Progenitor cell of endocrine pancreas (in vitro differentiated cells): ENCODE results near the gene SLC38A10. TPM values are rescaled to one million over a fixed set of nuclear protein-coding genes. Genes with fewer than 3 reads are reported as not detected.

Experiments
- DNase-seq: peaks from one replicate; pipeline ENCODE4 v3.0.0; 2021; ENCODE audit warnings: low spot score; ENCODE audit not compliant: unreplicated experiment
- H3K27ac Mint-ChIP-seq: 2 replicates; pipeline ENCODE4 v1.8.0; 2021; ENCODE audit warnings: mild to moderate bottlenecking, moderate library complexity, mixed read lengths
- H3K27me3 Mint-ChIP-seq: 2 replicates; pipeline ENCODE4 v1.8.0; 2021; ENCODE audit warnings: mixed read lengths
- H3K36me3 Mint-ChIP-seq: 2 replicates; pipeline ENCODE4 v1.8.0; 2022; ENCODE audit warnings: mixed read lengths; ENCODE audit not compliant: insufficient read depth
- H3K4me1 Mint-ChIP-seq: 2 replicates; pipeline ENCODE4 v1.8.0; 2021; ENCODE audit warnings: low read depth, mixed read lengths
- H3K4me3 Mint-ChIP-seq: 2 replicates; pipeline ENCODE4 v1.8.0; 2021; ENCODE audit warnings: low read depth, mild to moderate bottlenecking, moderate library complexity, mixed read lengths
- H3K9me3 Mint-ChIP-seq: 2 replicates; pipeline ENCODE4 v1.8.0; 2021; ENCODE audit warnings: low read depth, mixed read lengths
- CTCF ChIP-seq: fragments of 200-600 bp; sonication (generic); IDR thresholded peaks from one replicate; pipeline ENCODE4 v1.5.0; 2021; ENCODE audit warnings: antibody characterized with exemption, mild to moderate bottlenecking; ENCODE audit not compliant: unreplicated experiment
- total RNA-seq: library from RNA; stranded (reverse); gene quantifications from 2 replicates; pipeline ENCODE4 v1.2.1, GENCODE V29; 2021

SLC38A10 gene
- total RNA-seq, 1 donor from 2014 or later = 130 TPM

DNA sequence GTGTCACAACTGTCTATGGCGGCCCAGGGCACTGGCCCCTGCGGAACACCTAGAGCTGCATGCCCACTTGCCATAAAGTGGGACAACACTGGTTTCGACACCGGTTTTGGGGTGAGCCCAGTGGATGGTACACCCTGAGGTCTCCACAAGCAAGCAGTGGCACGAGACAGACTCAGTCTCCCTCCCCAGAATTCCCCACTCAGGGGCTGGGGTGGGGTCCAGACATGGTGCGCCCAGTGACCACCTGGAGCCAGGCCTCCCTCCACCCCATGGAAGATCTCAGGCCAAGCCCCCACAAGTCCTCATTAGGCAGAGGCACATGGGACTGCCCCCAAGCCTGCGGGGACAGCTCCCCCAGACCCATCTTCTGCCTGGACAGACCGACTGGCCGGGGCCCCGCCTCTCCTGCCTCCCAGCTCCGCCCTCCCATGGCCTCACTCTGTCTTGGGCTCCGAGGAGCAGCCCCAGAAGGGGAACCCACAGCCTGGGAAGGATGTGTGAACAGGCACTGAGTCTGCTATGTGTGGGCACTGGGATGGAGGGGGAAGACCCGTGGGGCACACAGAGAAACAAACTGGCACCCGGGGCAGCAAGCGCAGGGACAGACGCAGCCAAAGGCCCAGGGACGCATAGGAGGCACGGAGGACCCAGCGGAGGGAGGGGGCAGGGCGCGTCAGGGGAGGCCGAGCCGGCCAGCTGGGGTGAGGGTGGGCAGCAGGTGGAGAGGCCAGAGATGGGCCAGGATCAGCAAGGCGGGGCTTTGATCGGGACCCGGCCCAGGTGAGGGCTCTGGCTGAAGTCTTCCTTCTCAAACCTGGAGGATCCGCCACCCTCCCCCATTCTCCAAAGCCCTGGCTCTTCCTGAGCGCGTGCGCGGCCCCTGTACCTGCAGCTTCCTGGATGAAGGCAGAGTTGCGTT is 59.0 kb downstream of the SLC38A10 start:
- no peaks in the 10 kb centered on the region for H3K27me3 Mint-ChIP-seq
- TF ChIP-seq CTCF = no peak
- H3K27ac Mint-ChIP-seq = no peak overlapping the region
- H3K9me3 Mint-ChIP-seq = no peaks in the 10 kb centered on the region
- peaks cover 5% of the 10 kb centered on the region for H3K36me3 Mint-ChIP-seq
- DNase-seq = no peak
- H3K4me3 Mint-ChIP-seq = no peak overlapping the region
- peaks cover 12% of the 10 kb centered on the region for H3K4me1 Mint-ChIP-seq

DNA sequence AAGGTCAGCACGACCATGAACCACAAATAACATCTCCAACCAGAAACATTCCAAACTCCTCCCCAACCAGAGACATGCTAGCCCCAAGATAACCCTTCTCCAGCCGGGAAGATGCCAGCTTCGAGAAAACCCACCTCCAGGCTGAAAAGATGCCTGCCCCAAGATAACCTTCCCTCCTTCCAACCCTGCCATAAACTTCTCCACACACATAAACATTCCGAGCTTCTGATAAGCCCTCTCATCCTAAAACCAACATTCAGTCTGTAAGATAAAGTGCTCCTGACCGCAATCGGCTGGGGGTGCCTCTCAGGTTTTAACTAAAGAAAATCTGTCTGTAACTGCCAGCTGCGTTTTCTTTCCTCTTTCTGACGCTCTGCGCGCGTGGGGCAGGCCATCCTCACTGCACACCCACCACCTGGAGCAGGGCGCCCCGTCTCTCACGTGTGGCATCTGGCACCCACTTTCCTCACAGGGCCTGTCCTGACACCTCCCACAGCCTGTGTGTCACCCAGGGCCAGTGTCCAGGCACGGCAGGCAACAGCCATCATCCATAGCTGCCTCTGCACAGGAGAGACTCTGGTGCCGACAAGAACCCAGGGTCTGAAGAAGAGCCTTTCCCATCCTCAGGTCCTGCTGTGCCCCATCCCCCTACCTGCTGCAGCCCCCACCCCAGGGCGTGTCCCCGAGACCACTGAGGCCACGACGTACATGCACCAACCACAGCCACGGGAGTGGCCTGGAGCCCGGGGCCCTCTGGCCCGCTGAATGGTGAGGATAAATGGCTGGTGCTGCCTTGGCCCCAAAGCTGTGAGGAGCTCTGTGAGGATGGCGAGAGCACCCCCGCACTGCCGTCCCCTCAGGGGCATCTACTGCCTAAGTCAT is 59.9 kb downstream of the SLC38A10 start:
- no peak for TF ChIP-seq CTCF
- no peak overlapping the region for H3K4me3 Mint-ChIP-seq

DNA sequence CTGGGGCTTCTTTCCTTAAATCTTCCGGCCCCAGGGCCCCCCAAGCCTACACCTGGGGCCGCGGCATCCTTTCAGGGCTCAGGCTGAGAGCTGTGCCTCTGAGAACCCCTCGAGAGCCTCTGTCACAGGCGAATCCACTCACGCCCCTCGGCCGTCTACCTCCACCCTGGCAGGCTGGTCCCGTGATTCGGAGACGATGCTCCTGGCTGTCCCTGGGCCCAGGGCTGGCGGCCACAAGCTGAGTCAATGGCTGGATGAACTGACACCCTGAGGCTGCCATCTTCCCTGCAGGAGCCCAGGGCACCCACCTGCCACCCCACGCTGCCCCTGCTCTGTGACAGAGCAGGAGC is 60.6 kb downstream of the SLC38A10 start:
- Mint-ChIP-seq H3K27me3 (no peaks in the 10 kb centered on the region), H3K9me3 (no peaks in the 10 kb centered on the region), H3K4me3 (no peak overlapping the region), H3K27ac (no peak overlapping the region), H3K4me1 (peaks cover 6% of the 10 kb centered on the region), H3K36me3 (peaks cover 13% of the 10 kb centered on the region)
- no peak for DNase-seq
- no peak for TF ChIP-seq CTCF

More for the DNA sequence above, 59.9 kb downstream of the SLC38A10 start:
- peaks cover 7% of the 10 kb centered on the region for H3K36me3 Mint-ChIP-seq
- no peaks in the 10 kb centered on the region for H3K9me3 Mint-ChIP-seq
- no peaks in the 10 kb centered on the region for H3K27me3 Mint-ChIP-seq
- DNase-seq = no peak
- H3K27ac Mint-ChIP-seq = no peak overlapping the region
- H3K4me1 Mint-ChIP-seq = peaks cover 10% of the 10 kb centered on the region

GRCh38 chr17:81233811-81234505 is 61.1 kb downstream of the SLC38A10 start:
- Mint-ChIP-seq H3K27ac (no peak overlapping the region), H3K27me3 (no peaks in the 10 kb centered on the region), H3K4me1 (peaks cover 6% of the 10 kb centered on the region), H3K36me3 (peaks cover 13% of the 10 kb centered on the region), H3K9me3 (no peaks in the 10 kb centered on the region), H3K4me3 (no peak overlapping the region)
- no peak for DNase-seq
- TF ChIP-seq CTCF = no peak

DNA sequence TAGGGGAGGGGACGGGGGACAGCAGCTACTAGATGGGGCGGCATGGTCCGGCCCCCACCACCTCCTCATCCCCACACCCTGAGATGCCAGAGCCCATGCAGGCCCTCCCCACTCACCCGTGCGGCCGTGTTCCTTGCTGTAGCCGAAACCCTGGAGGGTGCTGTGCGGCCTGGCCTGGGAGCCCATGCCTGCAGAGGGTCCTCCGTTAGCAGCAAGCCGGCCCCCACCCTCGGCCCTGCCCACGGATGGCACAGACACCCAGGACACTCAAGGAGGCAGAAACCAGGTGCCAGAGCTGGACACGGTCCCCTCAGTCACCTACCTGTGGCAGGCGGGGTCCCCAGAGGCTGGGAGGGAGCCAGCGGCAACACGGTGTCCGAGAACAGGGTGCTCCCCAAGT is 61.8 kb downstream of the SLC38A10 start:
- H3K27ac Mint-ChIP-seq = no peak overlapping the region
- H3K36me3 Mint-ChIP-seq = peaks cover 13% of the 10 kb centered on the region
- H3K27me3 Mint-ChIP-seq = no peaks in the 10 kb centered on the region
- DNase-seq = no peak
- no peak for TF ChIP-seq CTCF
- no peaks in the 10 kb centered on the region for H3K9me3 Mint-ChIP-seq
- H3K4me1 Mint-ChIP-seq = peaks cover 6% of the 10 kb centered on the region
- H3K4me3 Mint-ChIP-seq = no peak overlapping the region
